Astrocyte (in vitro differentiated cells and primary cell): Measurements from ENCODE around the gene ITGB2.

Experiments
- CTCF ChIP-seq: IDR thresholded peaks from 2 replicates; pipeline ENCODE4 v1.5.1; 2011; ENCODE audit warnings: low read depth, mild to moderate bottlenecking, inconsistent platforms, low read length, moderate library complexity; ENCODE audit not compliant: insufficient read depth
- EZH2 ChIP-seq: IDR thresholded peaks from 2 replicates; pipeline ENCODE4 v1.6.1; 2012; ENCODE audit warnings: mild to moderate bottlenecking, low read length, inconsistent platforms; ENCODE audit not compliant: insufficient read depth

GRCh38 chr21:44955141-44955797, 34.6 kb upstream of the ITGB2 start:
- no peak for TF ChIP-seq CTCF
- TF ChIP-seq EZH2, result no peak
